H1 (cell line): Measurements from ENCODE around the gene TMC6. TPM values are rescaled to one million over a fixed set of nuclear protein-coding genes. Genes with fewer than 3 reads are reported as not detected.

Source experiments
- CTCF ChIA-PET: fragments of 300-600 bp; sonication (Branson Sonifier 250); formaldehyde crosslinking; loops from one replicate; lab custom pipeline; 2021; ENCODE audit not compliant: partially characterized antibody; lab: Charles Lee
- POLR2A ChIA-PET: fragments of 300-600 bp; sonication (Branson Sonifier 250); formaldehyde crosslinking; loops from one replicate; lab custom pipeline; 2021; ENCODE audit warnings: inconsistent platforms; ENCODE audit not compliant: partially characterized antibody; lab: Charles Lee
- DNase-seq, 2 experiments: peaks; one replicate each; pipeline versions ENCODE4 v3.0.0 to v3.0.0-alpha.2; 2010 to 2022; ENCODE audit warnings: low spot score in 2 of 2, low read depth in 1 of 2, mixed read lengths in 1 of 2
- FAIRE-seq: peaks from 2 replicates; lab custom pipeline; 2011; peaks lifted over from hg19 to GRCh38; lab: Jason Lieb, UNC
- H2AFZ ChIP-seq: 2 replicates; pipeline ENCODE4 v1.8.1; 2012; ENCODE audit warnings: low read length, inconsistent platforms
- H2AK5ac ChIP-seq: 2 replicates; pipeline ENCODE4 v1.6.1; 2013; ENCODE audit warnings: low read depth, low read length
- H2BK120ac ChIP-seq: replicated peaks from 2 replicates; pipeline ENCODE3; 2013; ENCODE audit warnings: low read depth, low read length, inconsistent platforms
- H2BK12ac ChIP-seq: 2 replicates; pipeline ENCODE4 v1.6.1; 2013; ENCODE audit warnings: low read depth, low read length
- H2BK15ac ChIP-seq: 2 replicates; pipeline ENCODE4 v1.6.1; 2013; ENCODE audit warnings: low read length
- H2BK20ac ChIP-seq: 2 replicates; pipeline ENCODE4 v1.6.1; 2013; ENCODE audit warnings: low read length
- H2BK5ac ChIP-seq: 2 replicates; pipeline ENCODE4 v1.6.1; 2013; ENCODE audit warnings: low read depth, low read length
- H3K14ac ChIP-seq: 2 replicates; pipeline ENCODE4 v1.6.1; 2013; ENCODE audit warnings: inconsistent platforms; ENCODE audit not compliant: insufficient read length
- H3K18ac ChIP-seq: 2 replicates; pipeline ENCODE4 v1.6.1; 2013; ENCODE audit warnings: low read length; ENCODE audit errors: extremely low read depth
- H3K23ac ChIP-seq: 2 replicates; pipeline ENCODE4 v1.6.1; 2013; ENCODE audit warnings: inconsistent platforms; ENCODE audit not compliant: insufficient read length
- H3K23me2 ChIP-seq: 2 replicates; pipeline ENCODE4 v1.6.1; 2013; ENCODE audit warnings: low read depth, low read length
- H3K27ac ChIP-seq: 2 replicates; pipeline ENCODE4 v1.6.1; 2011; ENCODE audit warnings: low read depth, low read length, inconsistent platforms
- H3K27me3 ChIP-seq, 4 experiments: replicated peaks in 1 of 4; 1 replicate in 1 of 4; 2 replicates in 3 of 4; pipeline versions ENCODE4 v1.6.1 to v1.8.1; 2011 to 2013; ENCODE audit warnings: low read length in 3 of 4, mild to moderate bottlenecking in 3 of 4, inconsistent platforms in 2 of 4, mixed read lengths in 2 of 4, moderate library complexity in 1 of 4; ENCODE audit not compliant: control insufficient read depth in 3 of 4, insufficient read depth in 3 of 4; ENCODE audit errors: extremely low read depth in 1 of 4
- H3K36me3 ChIP-seq, 4 experiments: 2 replicates each; pipeline versions ENCODE4 v1.6.1 to v1.8.1; 2011 to 2013; ENCODE audit warnings: mild to moderate bottlenecking in 4 of 4, low read length in 3 of 4, moderate library complexity in 2 of 4, control low read depth in 1 of 4, inconsistent platforms in 1 of 4; ENCODE audit not compliant: insufficient read depth in 4 of 4, control insufficient read depth in 2 of 4
- H3K4ac ChIP-seq: replicated peaks from 2 replicates; pipeline ENCODE3; 2013; ENCODE audit warnings: low read length, low read depth, mixed read lengths, inconsistent platforms; ENCODE audit not compliant: insufficient read length
- H3K4me1 ChIP-seq, 4 experiments: replicated peaks in 1 of 4; 1 replicate in 1 of 4; 2 replicates in 3 of 4; pipeline versions ENCODE4 v1.6.1 to v1.8.1; 2011 to 2013; ENCODE audit warnings: low read length in 3 of 4, inconsistent platforms in 2 of 4, mixed read lengths in 1 of 4; ENCODE audit not compliant: insufficient read depth in 4 of 4, control insufficient read depth in 3 of 4
- H3K4me2 ChIP-seq, 2 experiments: 2 replicates each; pipeline versions ENCODE4 v1.6.1 to v1.8.1; 2011 to 2013; ENCODE audit warnings: low read depth in 2 of 2, low read length in 2 of 2, control low read depth in 1 of 2, inconsistent platforms in 1 of 2, mild to moderate bottlenecking in 1 of 2; ENCODE audit not compliant: insufficient read depth in 1 of 2
- H3K4me3 ChIP-seq, 4 experiments: fragments of 200-600, 300-600 bp in 1 of 4; sonication (generic), shearing (Covaris generic), sonication (Bioruptor Twin) in 1 of 4; 2 replicates each; pipeline versions ENCODE4 v1.5.1 to v1.8.1; 2011 to 2016; ENCODE audit warnings: low read length in 4 of 4, low read depth in 3 of 4, control low read depth in 2 of 4, inconsistent platforms in 2 of 4, mild to moderate bottlenecking in 2 of 4, mixed read lengths in 1 of 4, moderate library complexity in 1 of 4; ENCODE audit not compliant: insufficient read depth in 2 of 4; ENCODE audit errors: extremely low read depth in 1 of 4
- H3K56ac ChIP-seq: replicated peaks from 2 replicates; pipeline ENCODE3; 2013; ENCODE audit warnings: low read depth, mild to moderate bottlenecking, mixed read lengths, low read length, inconsistent platforms; ENCODE audit not compliant: insufficient read length
- H3K79me1 ChIP-seq: 2 replicates; pipeline ENCODE4 v1.6.1; 2013; ENCODE audit warnings: low read depth, low read length, control low read depth
- H3K79me2 ChIP-seq, 2 experiments: 2 replicates each; pipeline versions ENCODE4 v1.6.1 to v1.8.1; 2012 to 2013; ENCODE audit warnings: low read length in 2 of 2, mild to moderate bottlenecking in 2 of 2, inconsistent platforms in 1 of 2; ENCODE audit not compliant: insufficient read depth in 2 of 2, control insufficient read depth in 1 of 2
- H3K9ac ChIP-seq, 4 experiments: replicated peaks in 1 of 4; 1 replicate in 1 of 4; 2 replicates in 3 of 4; pipeline versions ENCODE4 v1.6.1 to v1.8.1; 2011 to 2013; ENCODE audit warnings: low read depth in 3 of 4, low read length in 3 of 4, control low read depth in 2 of 4, mild to moderate bottlenecking in 2 of 4, moderate library complexity in 2 of 4, inconsistent platforms in 1 of 4; ENCODE audit errors: extremely low read depth in 1 of 4
- H3K9me3 ChIP-seq, 2 experiments: 2 replicates each; pipeline versions ENCODE4 v1.6.1 to v1.8.1; 2012 to 2013; ENCODE audit warnings: mild to moderate bottlenecking in 2 of 2, moderate library complexity in 2 of 2, control low read depth in 1 of 2, inconsistent platforms in 1 of 2, low read depth in 1 of 2, low read length in 1 of 2, mixed read lengths in 1 of 2; ENCODE audit not compliant: insufficient read depth in 2 of 2
- H4K20me1 ChIP-seq, 2 experiments: replicated peaks in 1 of 2; 2 replicates each; pipeline versions ENCODE3 to v1.8.1; 2011 to 2013; ENCODE audit warnings: inconsistent platforms in 2 of 2, low read length in 2 of 2, mild to moderate bottlenecking in 1 of 2; ENCODE audit not compliant: insufficient read depth in 2 of 2, control insufficient read depth in 1 of 2
- H4K5ac ChIP-seq: 2 replicates; pipeline ENCODE4 v1.6.1; 2013; ENCODE audit warnings: low read length, low read depth, mixed read lengths, inconsistent platforms; ENCODE audit not compliant: insufficient read length
- H4K8ac ChIP-seq: 2 replicates; pipeline ENCODE4 v1.8.0; 2013; ENCODE audit warnings: mild to moderate bottlenecking, moderate library complexity, low read length, inconsistent platforms; ENCODE audit not compliant: insufficient read depth; ENCODE audit errors: extremely low read depth
- H4K91ac ChIP-seq: replicated peaks from 2 replicates; pipeline ENCODE3; 2013; ENCODE audit warnings: low read length, mixed read lengths, inconsistent platforms; ENCODE audit not compliant: insufficient read length
- CREB1 ChIP-seq: IDR thresholded peaks from 2 replicates; pipeline ENCODE4 v1.6.1; 2012; ENCODE audit warnings: inconsistent platforms
- EGR1 ChIP-seq: IDR thresholded peaks from 2 replicates; pipeline ENCODE4 v1.6.1; 2011; ENCODE audit warnings: low read depth, low read length, borderline replicate concordance
- KDM1A ChIP-seq: fragments of 200-600, 300-600 bp; sonication (generic); IDR thresholded peaks from 2 replicates; pipeline ENCODE4 v1.7.1; 2016; ENCODE audit warnings: mild to moderate bottlenecking, low read length, borderline replicate concordance
- NRF1 ChIP-seq: IDR thresholded peaks from 2 replicates; pipeline ENCODE4 v1.6.1; 2011; ENCODE audit warnings: mild to moderate bottlenecking, low read depth, low read length, improper control_type of control experiment
- PHF8 ChIP-seq: fragments of 200-600 bp; sonication (generic); conservative IDR thresholded peaks from 2 replicates; pipeline ENCODE4 v1.7.1; 2012; ENCODE audit warnings: low read depth, mild to moderate bottlenecking, inconsistent platforms, low read length, moderate library complexity
- POLR2AphosphoS5 ChIP-seq: IDR thresholded peaks from 2 replicates; pipeline ENCODE4 v1.6.1; 2011; ENCODE audit warnings: low read depth, low read length
- RBBP5 ChIP-seq: IDR thresholded peaks from 2 replicates; pipeline ENCODE4 v1.7.1; 2012; ENCODE audit warnings: low read depth, mild to moderate bottlenecking, inconsistent platforms, low read length, moderate library complexity, borderline replicate concordance
- SAP30 ChIP-seq: fragments of 300-600 bp; sonication (generic); IDR thresholded peaks from 2 replicates; pipeline ENCODE4 v1.7.1; 2012; ENCODE audit warnings: low read length, moderate library complexity, mild to moderate bottlenecking, inconsistent platforms; ENCODE audit not compliant: insufficient read depth, insufficient replicate concordance
- SP2 ChIP-seq: IDR thresholded peaks from 2 replicates; pipeline ENCODE4 v1.6.1; 2012; ENCODE audit warnings: mild to moderate bottlenecking, low read length, inconsistent platforms
- SUZ12 ChIP-seq: fragments of 200-600 bp; sonication (generic); IDR thresholded peaks from 2 replicates; pipeline ENCODE4 v1.6.1; 2012; ENCODE audit warnings: mild to moderate bottlenecking, inconsistent platforms, low read length, moderate library complexity, mixed read lengths
- TCF12 ChIP-seq: IDR thresholded peaks from 2 replicates; pipeline ENCODE4 v1.6.1; 2011; ENCODE audit warnings: low read depth, mild to moderate bottlenecking, low read length
- WGBS, 2 experiments: shearing (Covaris generic) in 1 of 2; methylation state at CpG; one replicate each; pipeline versions ENCODE4 v1.1.6 to v1.1.7; 2013 to 2015; ENCODE audit warnings: low lambda C conversion rate in 2 of 2, mixed read lengths in 2 of 2, inconsistent platforms in 1 of 2, low coverage in 1 of 2, missing lambda C conversion rate in 1 of 2; ENCODE audit not compliant: insufficient replicate concordance in 2 of 2, insufficient coverage in 1 of 2, insufficient read length in 1 of 2; ENCODE audit errors: extremely low coverage in 1 of 2, missing lambda C conversion rate in 1 of 2; 5-methylcytosine and 5-hydroxymethylcytosine counted together
- polyA plus RNA-seq, 7 experiments: library from polyadenylated mRNA; depleted of rRNA in 3 of 7; stranded (reverse) in 5 of 7; unstranded in 2 of 7; fragments of >200 nt in 5 of 7; fragments of 200-250 nt in 2 of 7; gene quantifications; 1 replicate in 5 of 7; 2 replicates in 1 of 7; 4 replicates in 1 of 7; pipeline versions ENCODE4 v1.2.1 to v1.2.3, GENCODE V29; 2011 to 2013; ENCODE audit warnings: missing spikeins in 2 of 7, mixed read lengths in 2 of 7
- total RNA-seq: library from RNA; stranded (reverse); fragmentation: NEBNext Ultra II Directional; extraction: Animal tissue kit (Norgen Biotek cat#: 25700); gene quantifications from 2 replicates; pipeline ENCODE4 v1.2.1, GENCODE V29; 2021

TMC6 gene
- total and polyA plus RNA-seq, 2 of the 8 experiments (the other 6 are each of a cell fraction or from before 2014, with no cell fraction given): 39.4 to 77.6 TPM

GRCh38 chr17:78164748-78165607, 36.4 kb upstream of the TMC6 start:
- H2BK20ac ChIP-seq: no peak overlapping the region
- no peak overlapping the region for H4K5ac ChIP-seq
- no peaks in the 10 kb centered on the region for H3K79me2 ChIP-seq
- no peak overlapping the region for H2BK12ac ChIP-seq
- H4K8ac ChIP-seq: no peak overlapping the region
- H2AFZ ChIP-seq: no peak overlapping the region
- no peak overlapping the region for H3K4me3 ChIP-seq
- H3K4ac ChIP-seq: no peak overlapping the region
- H3K56ac ChIP-seq: no peak overlapping the region
- peaks cover 0 to 20% (median 13%) of the 10 kb centered on the region in 4 experiments; a peak in 6 of 7 replicates for H3K4me1 ChIP-seq
- DNase-seq (no peak), FAIRE-seq (no peak)
- CTCF ChIA-PET: interaction anchor here (1.1 to 4.7 kb wide), 6 partner anchors 11 to 53 kb away, joined by 4 to 27 read pairs (median 9); no protein-coding TSS in a partner anchor
- no peak overlapping the region for H4K91ac ChIP-seq
- no peak overlapping the region for H3K14ac ChIP-seq
- no peak overlapping the region for H3K23ac ChIP-seq
- 96% methylated on average over 15 of the region's 16 CpGs; no CpG with 5 or more reads in 1 of the 2 experiments for WGBS, 2 experiments
- H3K23me2 ChIP-seq: peaks cover 5% of the 10 kb centered on the region; the same call in 1 of the 2 replicates
- no peaks in the 10 kb centered on the region for H3K27me3 ChIP-seq
- H2BK120ac ChIP-seq: no peak overlapping the region
- H3K18ac ChIP-seq: no peak overlapping the region
- H3K4me2 ChIP-seq: no peak overlapping the region
- no peak overlapping the region for H2AK5ac ChIP-seq
- no peaks in the 10 kb centered on the region; a peak in 1 of 8 replicates for H3K36me3 ChIP-seq
- H3K9ac ChIP-seq: no peak overlapping the region
- 0 out of 2 replicates have a peak overlapping the region, but pooled peaks have one; percentile 40 for H2BK15ac ChIP-seq
- no peak overlapping the region for H3K27ac ChIP-seq
- POLR2A ChIA-PET: interaction anchor here (1.0 kb wide), 2 partner anchors 14 to 22 kb away, joined by 4 to 7 read pairs; partner anchors contain the start of gene TK1
- H3K9me3 ChIP-seq: no peaks in the 10 kb centered on the region
- H4K20me1 ChIP-seq: peaks cover 3% of the 10 kb centered on the region in 2 experiments
- no peak overlapping the region for H2BK5ac ChIP-seq
- peaks cover 6% of the 10 kb centered on the region for H3K79me1 ChIP-seq
- TF ChIP-seq CREB1 (no peak), KDM1A (no peak), TCF12 (no peak), PHF8 (no peak), SAP30 (no peak), POLR2AphosphoS5 (no peak), SUZ12 (no peak), EGR1 (no peak), SP2 (no peak), NRF1 (no peak), RBBP5 (no peak)
